Pons (tissue), 1 donor: ENCODE measurements around the gene C1orf232.

Experiments used
- DNase-seq: peaks from one replicate; pipeline ENCODE4 v3.0.0-alpha.2; 2016; ENCODE audit warnings: low spot score

C1orf232 gene

GRCh38 chr1:26124418-26125331 is 44.1 kb downstream of the C1orf232 start:
- DNase-seq: no peak

GRCh38 chr1:26122988-26123973 is 45.5 kb downstream of the C1orf232 start:
- no peak for DNase-seq

GRCh38 chr1:26121854-26122773 is 46.6 kb downstream of the C1orf232 start:
- peak; percentile 51 for DNase-seq

GRCh38 chr1:26119892-26120608 is 48.7 kb downstream of the C1orf232 start:
- DNase-seq: no peak

GRCh38 chr1:26114165-26114927 is 54.4 kb downstream of the C1orf232 start:
- DNase-seq: no peak
